22Rv1 (cell line): ENCODE results near the gene ZNF586.
A peak's percentile ranks its signal among the peaks of the same experiment; 100 is the strongest.
"Not testable (repeated sequence)": the region's sequence is repeated elsewhere in the genome, so short reads cannot be mapped to it uniquely, and the experiment has no call there.

ENCODE experiments used
- H3K27ac ChIP-seq: fragments of 450-650 bp; 2 replicates; pipeline ENCODE4 v1.5.1; 2017
- CTCF ChIP-seq: fragments of 450-650 bp; IDR thresholded peaks from 2 replicates; pipeline ENCODE4 v1.5.1; 2017; ENCODE audit warnings: mild to moderate bottlenecking
- ZFX ChIP-seq: fragments of 450-650 bp; IDR thresholded peaks from 2 replicates; pipeline ENCODE4 v1.6.1; 2017; ENCODE audit warnings: antibody characterized with exemption, borderline replicate concordance

Gene ZNF586

DNA sequence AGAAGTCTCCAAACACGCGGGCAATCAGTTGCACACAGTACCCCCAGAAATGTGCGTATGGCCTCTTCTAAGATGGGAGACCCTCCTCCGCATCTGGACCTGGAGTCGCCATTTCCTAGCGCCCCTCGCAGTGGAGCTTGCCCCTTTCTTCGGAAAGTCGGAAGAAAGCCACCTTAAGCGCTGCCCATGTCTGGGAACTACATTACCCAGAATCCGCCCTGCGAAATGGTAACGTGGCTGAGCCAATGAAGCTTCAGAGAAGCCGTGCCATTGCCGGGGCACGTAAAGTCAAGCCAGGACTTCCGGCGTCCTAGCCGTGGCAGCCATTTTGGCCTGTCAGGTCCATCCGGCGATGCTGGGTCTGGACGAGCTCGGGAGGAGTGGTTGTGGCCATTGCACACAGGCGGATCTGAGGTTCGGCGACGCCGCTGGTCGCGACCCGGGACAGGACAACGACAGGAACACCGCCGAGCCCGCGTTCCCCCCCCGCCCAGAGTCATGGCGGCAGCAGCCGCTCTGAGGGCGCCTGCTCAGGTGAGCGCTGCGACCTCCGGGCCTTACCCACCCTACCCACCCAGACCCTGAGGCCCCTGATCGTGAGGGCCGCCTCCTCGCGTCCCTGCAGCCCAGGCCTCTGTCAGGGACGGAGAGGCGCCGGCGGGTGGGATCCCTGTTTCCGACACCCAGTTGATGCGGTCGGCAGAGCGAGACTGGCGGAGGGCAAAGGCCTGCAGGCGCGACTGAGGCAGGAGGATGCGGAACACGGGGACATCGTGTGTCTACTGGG is at the start of gene ZNF586:
Gene ZNF586, plus strand, starts transcription at position 332 of the 787 bp plus-strand sequence. Its CDS starts 167 bp downstream, at position 499.
- TF ChIP-seq ZFX (no peak), CTCF (no peak)
- H3K27ac ChIP-seq, result peak within 1 kb of the TSS; percentile 80

- no peak overlapping the region for H3K27ac ChIP-seq
- TF ChIP-seq CTCF, result no peak
- no peak for TF ChIP-seq ZFX
These were observed 49.5 kb upstream of the ZNF586 start for GRCh38 chr19:57719901-57720519.

DNA sequence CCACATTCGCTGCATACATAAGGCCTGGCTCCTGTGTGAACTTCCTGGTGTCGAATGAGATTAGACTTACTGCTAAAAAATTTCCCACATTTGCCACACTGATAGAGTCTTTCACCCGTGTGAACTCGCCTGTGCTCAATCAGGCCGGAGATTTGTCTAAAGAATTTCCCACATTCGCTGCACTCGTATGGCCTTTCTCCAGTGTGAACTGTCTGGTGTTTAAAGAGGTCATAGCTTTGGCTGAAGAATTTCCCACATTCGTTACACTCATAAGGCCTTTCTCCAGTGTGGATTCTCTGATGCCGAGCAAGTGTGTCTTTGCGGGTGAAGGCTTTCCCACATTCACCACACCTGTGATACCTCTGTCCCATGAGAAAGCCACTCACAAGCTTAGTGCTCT is 48.6 kb upstream of the ZNF586 start:
- no peak for TF ChIP-seq ZFX
- TF ChIP-seq CTCF, result no peak

GRCh38 chr19:57738320-57738719 is 31.2 kb upstream of the ZNF586 start:
- peak; percentile 76 for TF ChIP-seq CTCF
- not testable (repeated sequence) for H3K27ac ChIP-seq

More for the DNA sequence above, 48.6 kb upstream of the ZNF586 start:
- no peak overlapping the region for H3K27ac ChIP-seq

GRCh38 chr19:57738770-57739169 is 30.7 kb upstream of the ZNF586 start:
- not testable (repeated sequence) for H3K27ac ChIP-seq

DNA sequence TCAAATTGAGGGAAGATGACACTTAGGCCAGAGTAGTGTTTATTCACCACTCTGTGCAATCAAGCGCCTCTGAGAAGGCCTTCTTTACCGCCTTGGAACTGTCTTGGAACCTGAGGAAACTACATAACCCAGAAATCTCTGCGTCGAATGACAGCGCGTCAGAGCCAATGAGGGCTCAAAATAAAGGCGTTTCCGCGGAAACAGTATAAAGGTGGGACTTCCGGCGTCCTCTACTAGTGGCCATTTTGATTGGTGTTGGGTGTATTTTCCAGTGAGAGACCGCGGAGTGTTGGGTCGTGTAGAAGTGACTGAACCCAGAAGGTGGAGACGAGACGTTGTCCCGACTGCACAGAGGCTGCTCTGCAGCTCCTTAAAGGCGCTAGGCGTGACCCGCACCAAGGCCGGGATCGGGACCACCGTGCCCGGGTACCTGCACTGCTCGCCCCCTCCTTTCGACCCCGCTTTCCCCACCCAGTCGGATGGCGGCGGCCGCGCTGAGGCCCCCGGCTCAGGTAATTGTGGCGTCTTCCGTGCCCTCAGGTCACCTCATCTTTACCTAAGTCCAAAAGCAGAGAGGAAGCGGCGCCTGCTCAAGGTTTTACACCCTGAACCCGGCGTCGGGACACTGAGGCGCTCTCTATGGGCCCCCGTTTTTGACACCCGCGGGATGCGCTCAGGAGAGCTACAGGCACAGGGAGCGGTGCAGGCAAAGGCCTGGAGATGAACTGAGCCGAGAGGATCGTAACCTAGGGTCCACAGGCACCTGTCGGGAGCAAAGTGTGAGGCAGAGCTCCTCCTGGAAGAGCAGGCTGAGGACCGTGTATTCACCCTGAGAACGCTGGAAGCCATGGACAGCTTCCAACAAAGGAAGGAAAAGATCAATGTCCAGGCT is 22.6 kb upstream of the ZNF586 start, which contains the start of gene ZNF776:
Gene ZNF776, plus strand, starts transcription at position 236 of the 892 bp plus-strand sequence. Its CDS starts 244 bp downstream, at position 480.
- no peak for TF ChIP-seq CTCF
- TF ChIP-seq ZFX, result no peak
- peak within 1 kb of the TSS; percentile 71 for H3K27ac ChIP-seq

GRCh38 chr19:57747472-57747807 is 22.0 kb upstream of the ZNF586 start:
- H3K27ac ChIP-seq, result peak overlapping the region; percentile 71; the same call in 1 of the 2 replicates
- TF ChIP-seq ZFX (no peak), CTCF (no peak)
